SU-DHL-6 (cell line): ENCODE results near the gene LRRC28.

Experiments
- H2AFZ ChIP-seq: fragments of 200-600 bp; sonication (generic); 2 replicates; pipeline ENCODE4 v1.6.1; 2014; ENCODE audit warnings: low read depth, mild to moderate bottlenecking, moderate library complexity, mixed read lengths, antibody characterized with exemption, low read length; ENCODE audit not compliant: severe bottlenecking
- H3F3A ChIP-seq: fragments of 200-600 bp; shearing (Covaris generic); 2 replicates; pipeline ENCODE4 v1.6.0; 2016; ENCODE audit warnings: antibody characterized with exemption, mild to moderate bottlenecking; ENCODE audit not compliant: insufficient read depth
- H3K27ac ChIP-seq: fragments of 200-600 bp; sonication (generic); 2 replicates; pipeline ENCODE4 v1.5.1; 2016; ENCODE audit warnings: low read depth, mild to moderate bottlenecking, low read length, moderate library complexity, mixed read lengths
- H3K27me3 ChIP-seq: fragments of 200-600 bp; sonication (generic), shearing (Covaris generic); 2 replicates; pipeline ENCODE4 v1.6.0; 2014; ENCODE audit warnings: mild to moderate bottlenecking, low read length
- H3K36me3 ChIP-seq: fragments of 200-600 bp; sonication (generic); 2 replicates; pipeline ENCODE4 v1.6.1; 2014; ENCODE audit warnings: mild to moderate bottlenecking, low read length, mixed read lengths
- H3K4me2 ChIP-seq: fragments of 300-600, 200-600 bp; shearing (Covaris generic), sonication (generic); 2 replicates; pipeline ENCODE4 v1.6.0; 2014; ENCODE audit warnings: low read length, low read depth, mild to moderate bottlenecking; ENCODE audit not compliant: poor library complexity, severe bottlenecking
- H3K4me3 ChIP-seq: fragments of 200-600 bp; sonication (generic); 2 replicates; pipeline ENCODE4 v1.5.1; 2014; ENCODE audit warnings: antibody characterized with exemption, low read length, mild to moderate bottlenecking, mixed read lengths; ENCODE audit not compliant: insufficient read depth, poor library complexity, severe bottlenecking
- H3K79me2 ChIP-seq: fragments of 200-600 bp; sonication (generic); 2 replicates; pipeline ENCODE4 v1.6.1; 2014; ENCODE audit warnings: mild to moderate bottlenecking, low read length, moderate library complexity; ENCODE audit not compliant: insufficient read depth
- H3K9ac ChIP-seq: fragments of 200-600 bp; sonication (generic); 2 replicates; pipeline ENCODE4 v1.7.0; 2014; ENCODE audit warnings: mild to moderate bottlenecking, low read length
- H3K9me2 ChIP-seq: fragments of 200-600 bp; sonication (generic); replicated peaks from 2 replicates; pipeline ENCODE4 v1.6.1; 2014; ENCODE audit warnings: low read length; ENCODE audit not compliant: insufficient read depth
- H3K9me3 ChIP-seq: fragments of 200-600 bp; sonication (generic); 2 replicates; pipeline ENCODE4 v1.6.1; 2014; ENCODE audit warnings: low read length, mixed read lengths; ENCODE audit not compliant: insufficient read depth
- H4K20me1 ChIP-seq: fragments of 200-600 bp; sonication (generic); 2 replicates; pipeline ENCODE4 v1.6.1; 2014; ENCODE audit warnings: low read depth, mild to moderate bottlenecking, antibody characterized with exemption, low read length, moderate library complexity, mixed read lengths
- CTCF ChIP-seq: fragments of 200-600 bp; sonication (generic); IDR thresholded peaks from one replicate; pipeline ENCODE4 v1.5.1; 2017; ENCODE audit warnings: antibody characterized with exemption, mild to moderate bottlenecking, low read length, moderate library complexity; ENCODE audit not compliant: insufficient read depth, poor library complexity, severe bottlenecking
- EZH2phosphoT487 ChIP-seq: fragments of 200-600 bp; sonication (generic), shearing (Covaris generic); conservative IDR thresholded peaks from 2 replicates; pipeline ENCODE4 v1.6.1; 2018; ENCODE audit warnings: mild to moderate bottlenecking, antibody characterized with exemption, low read length, moderate library complexity, mixed read lengths

The LRRC28 gene

GRCh38 chr15:99429681-99430081 lies 178.4 kb downstream of the LRRC28 start:
- no peak overlapping the region for H3K4me3 ChIP-seq
- no peaks in the 10 kb centered on the region for H3K9me3 ChIP-seq
- no peaks in the 10 kb centered on the region for H4K20me1 ChIP-seq
- no peaks in the 10 kb centered on the region for H3F3A ChIP-seq
- no peaks in the 10 kb centered on the region for H3K36me3 ChIP-seq
- H2AFZ ChIP-seq = no peak overlapping the region
- H3K27me3 ChIP-seq = no peaks in the 10 kb centered on the region
- no peak overlapping the region for H3K9ac ChIP-seq
- no peak for TF ChIP-seq CTCF
- no peak for TF ChIP-seq EZH2phosphoT487
- H3K9me2 ChIP-seq = no peaks in the 10 kb centered on the region
- no peaks in the 10 kb centered on the region for H3K79me2 ChIP-seq
- H3K4me2 ChIP-seq = no peak overlapping the region
- H3K27ac ChIP-seq = no peak overlapping the region

DNA sequence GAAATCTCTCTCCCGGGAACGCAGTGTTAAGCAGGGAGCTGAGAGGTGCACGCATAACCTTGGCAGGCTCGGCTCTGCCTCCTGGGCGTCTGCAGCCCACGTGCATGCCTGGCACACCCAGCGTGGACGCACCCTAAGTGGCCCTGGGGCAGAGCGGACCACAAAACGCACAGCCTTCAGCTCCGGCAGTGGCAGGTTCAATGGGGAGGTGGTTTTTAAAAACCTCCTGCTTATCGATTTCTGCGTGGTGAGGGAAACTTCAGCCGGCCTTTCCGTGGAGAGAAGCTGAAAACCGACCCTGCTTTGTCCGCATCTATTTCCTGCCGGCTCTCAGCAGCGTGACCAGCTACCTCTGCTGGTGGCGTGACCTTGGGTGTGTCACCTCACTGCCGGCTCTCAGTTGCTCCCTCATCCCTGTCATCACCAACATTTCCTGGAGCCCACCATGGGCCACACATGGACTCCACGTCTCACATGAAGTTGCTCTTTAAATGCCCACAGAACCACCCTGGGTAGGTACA lies 179.7 kb downstream of the LRRC28 start:
- TF ChIP-seq EZH2phosphoT487 (no peak), CTCF (no peak)
- H3K4me2 ChIP-seq = no peak overlapping the region
- no peak overlapping the region for H3K9ac ChIP-seq
- no peak overlapping the region for H3K27ac ChIP-seq
- no peak overlapping the region for H3K4me3 ChIP-seq
- no peaks in the 10 kb centered on the region for H3K79me2 ChIP-seq
- H2AFZ ChIP-seq = no peak overlapping the region
- H3F3A ChIP-seq = no peaks in the 10 kb centered on the region
- no peaks in the 10 kb centered on the region for H3K9me2 ChIP-seq
- H4K20me1 ChIP-seq = no peaks in the 10 kb centered on the region
- no peaks in the 10 kb centered on the region for H3K27me3 ChIP-seq
- no peaks in the 10 kb centered on the region for H3K9me3 ChIP-seq
- no peaks in the 10 kb centered on the region for H3K36me3 ChIP-seq

DNA sequence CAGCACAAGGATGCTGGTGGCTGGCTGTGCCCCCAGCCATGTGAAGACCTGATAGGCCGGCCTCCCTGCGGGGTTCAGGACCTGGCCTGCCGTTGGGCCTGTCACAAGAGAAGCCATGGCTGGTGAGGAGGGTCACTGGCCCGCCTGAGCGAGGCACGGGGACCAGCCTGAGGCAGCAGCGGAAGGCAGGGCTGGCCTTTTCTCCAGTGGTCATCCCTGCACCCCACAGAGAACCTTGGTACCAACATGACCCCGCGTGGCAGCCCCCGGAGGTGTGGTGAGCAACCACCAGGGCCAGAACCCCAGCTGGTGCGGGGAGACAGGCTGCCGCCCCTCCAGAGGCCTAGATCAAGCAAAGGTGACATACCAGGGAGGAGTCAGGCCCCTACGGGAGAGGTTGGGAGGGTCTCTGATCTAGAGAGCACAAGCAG lies 180.4 kb downstream of the LRRC28 start:
- no peak overlapping the region for H3K4me2 ChIP-seq
- no peaks in the 10 kb centered on the region for H3F3A ChIP-seq
- H3K9me3 ChIP-seq = no peaks in the 10 kb centered on the region
- no peaks in the 10 kb centered on the region for H3K27me3 ChIP-seq
- H3K4me3 ChIP-seq = no peak overlapping the region
- H2AFZ ChIP-seq = no peak overlapping the region
- no peaks in the 10 kb centered on the region for H3K79me2 ChIP-seq
- H3K9me2 ChIP-seq = no peaks in the 10 kb centered on the region
- H4K20me1 ChIP-seq = no peaks in the 10 kb centered on the region
- H3K36me3 ChIP-seq = no peaks in the 10 kb centered on the region
- H3K9ac ChIP-seq = no peak overlapping the region
- TF ChIP-seq EZH2phosphoT487 (no peak), CTCF (no peak)
- no peak overlapping the region for H3K27ac ChIP-seq
